Measurements from ENCODE around the gene MAL.

GRCh38 chr2:95038635-95039298 lies 13.3 kb downstream of the MAL start:
- TF ChIP-seq PPARA (CRISPR knock-in tag; IDR thresholded peaks at IDR 0.05; ENCODE audit: borderline replicate concordance) (no peak), OSR1 (CRISPR knock-in tag; IDR thresholded peaks at IDR 0.05) (no peak), ZNF8 (CRISPR knock-in tag; IDR thresholded peaks at IDR 0.05) (no peak), SNAI2 (CRISPR knock-in tag; IDR thresholded peaks at IDR 0.05) (no peak)
- TF ChIP-seq, protein P1, sequence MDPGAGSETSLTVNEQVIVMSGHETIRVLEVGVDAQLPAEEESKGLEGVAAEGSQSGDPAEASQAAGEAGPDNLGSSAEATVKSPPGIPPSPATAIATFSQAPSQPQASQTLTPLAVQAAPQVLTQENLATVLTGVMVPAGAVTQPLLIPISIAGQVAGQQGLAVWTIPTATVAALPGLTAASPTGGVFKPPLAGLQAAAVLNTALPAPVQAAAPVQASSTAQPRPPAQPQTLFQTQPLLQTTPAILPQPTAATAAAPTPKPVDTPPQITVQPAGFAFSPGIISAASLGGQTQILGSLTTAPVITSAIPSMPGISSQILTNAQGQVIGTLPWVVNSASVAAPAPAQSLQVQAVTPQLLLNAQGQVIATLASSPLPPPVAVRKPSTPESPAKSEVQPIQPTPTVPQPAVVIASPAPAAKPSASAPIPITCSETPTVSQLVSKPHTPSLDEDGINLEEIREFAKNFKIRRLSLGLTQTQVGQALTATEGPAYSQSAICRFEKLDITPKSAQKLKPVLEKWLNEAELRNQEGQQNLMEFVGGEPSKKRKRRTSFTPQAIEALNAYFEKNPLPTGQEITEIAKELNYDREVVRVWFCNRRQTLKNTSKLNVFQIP (CRISPR knock-in tag; IDR thresholded peaks at IDR 0.05; ENCODE audit: borderline replicate concordance, low read depth): no peak
- TF ChIP-seq, protein P2, sequence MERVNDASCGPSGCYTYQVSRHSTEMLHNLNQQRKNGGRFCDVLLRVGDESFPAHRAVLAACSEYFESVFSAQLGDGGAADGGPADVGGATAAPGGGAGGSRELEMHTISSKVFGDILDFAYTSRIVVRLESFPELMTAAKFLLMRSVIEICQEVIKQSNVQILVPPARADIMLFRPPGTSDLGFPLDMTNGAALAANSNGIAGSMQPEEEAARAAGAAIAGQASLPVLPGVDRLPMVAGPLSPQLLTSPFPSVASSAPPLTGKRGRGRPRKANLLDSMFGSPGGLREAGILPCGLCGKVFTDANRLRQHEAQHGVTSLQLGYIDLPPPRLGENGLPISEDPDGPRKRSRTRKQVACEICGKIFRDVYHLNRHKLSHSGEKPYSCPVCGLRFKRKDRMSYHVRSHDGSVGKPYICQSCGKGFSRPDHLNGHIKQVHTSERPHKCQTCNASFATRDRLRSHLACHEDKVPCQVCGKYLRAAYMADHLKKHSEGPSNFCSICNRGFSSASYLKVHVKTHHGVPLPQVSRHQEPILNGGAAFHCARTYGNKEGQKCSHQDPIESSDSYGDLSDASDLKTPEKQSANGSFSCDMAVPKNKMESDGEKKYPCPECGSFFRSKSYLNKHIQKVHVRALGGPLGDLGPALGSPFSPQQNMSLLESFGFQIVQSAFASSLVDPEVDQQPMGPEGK (CRISPR knock-in tag; IDR thresholded peaks at IDR 0.05; ENCODE audit: borderline replicate concordance): no peak
